ENCODE measurements around the gene SLC25A13.
"Not testable (repeated sequence)": the region's sequence is repeated elsewhere in the genome, so short reads cannot be mapped to it uniquely, and the experiment has no call there.

SLC25A13 gene

GRCh38 chr7:96293911-96294310 lies 28.0 kb downstream of the SLC25A13 start:
- DNase-seq: not testable (repeated sequence)

GRCh38 chr7:96287559-96287958 lies 34.3 kb downstream of the SLC25A13 start:
- DNase-seq: no peak

GRCh38 chr7:96287132-96287531 lies 34.8 kb downstream of the SLC25A13 start:
- peak in 1 of 2 experiments; percentile 2 for DNase-seq

GRCh38 chr7:96285579-96285978 lies 36.3 kb downstream of the SLC25A13 start:
- DNase-seq: no peak

GRCh38 chr7:96284835-96285234 lies 37.1 kb downstream of the SLC25A13 start:
- DNase-seq: no peak

- no peak for DNase-seq
Observed at GRCh38 chr7:96284240-96284639, 37.7 kb downstream of the SLC25A13 start.

- no peak for DNase-seq
Observed at GRCh38 chr7:96282835-96283234, 39.1 kb downstream of the SLC25A13 start.

- no peak for DNase-seq
Observed at GRCh38 chr7:96277921-96278320, 44.0 kb downstream of the SLC25A13 start.

GRCh38 chr7:96276019-96276418 lies 45.9 kb downstream of the SLC25A13 start:
- no peak for DNase-seq

GRCh38 chr7:96273716-96274115 lies 48.2 kb downstream of the SLC25A13 start:
- no peak for DNase-seq

- no peak for DNase-seq
Observed at GRCh38 chr7:96269246-96269994, 52.5 kb downstream of the SLC25A13 start.

- DNase-seq: no peak
Observed at GRCh38 chr7:96266580-96266979, 55.3 kb downstream of the SLC25A13 start.

GRCh38 chr7:96266015-96266414 lies 55.9 kb downstream of the SLC25A13 start:
- DNase-seq: no peak

GRCh38 chr7:96253964-96254363 lies 67.9 kb downstream of the SLC25A13 start:
- DNase-seq: no peak

- DNase-seq: no peak
Observed at GRCh38 chr7:96253441-96253840, 68.5 kb downstream of the SLC25A13 start.

- no peak for DNase-seq
Observed at GRCh38 chr7:96250776-96251361, 71.0 kb downstream of the SLC25A13 start.

GRCh38 chr7:96248405-96248804 lies 73.5 kb downstream of the SLC25A13 start:
- DNase-seq: no peak

- DNase-seq: peak; percentile 59 to 85
Observed at GRCh38 chr7:96246919-96247318, 75.0 kb downstream of the SLC25A13 start.

GRCh38 chr7:96244992-96245292 lies 77.0 kb downstream of the SLC25A13 start:
- DNase-seq: peak; percentile 32 to 82

- DNase-seq: peak; percentile 32 to 82
Observed at GRCh38 chr7:96244244-96244991, 77.5 kb downstream of the SLC25A13 start.

GRCh38 chr7:96243241-96243640 lies 78.7 kb downstream of the SLC25A13 start:
- no peak for DNase-seq

GRCh38 chr7:96241855-96242254 lies 80.0 kb downstream of the SLC25A13 start:
- no peak for DNase-seq

- DNase-seq: no peak
Observed at GRCh38 chr7:96238976-96239766, 82.7 kb downstream of the SLC25A13 start.

All from NCI-H446 (cell line).